AG08396 (cell line): Measurements from ENCODE around the gene FGD4.
"Not testable (repeated sequence)": the region's sequence is repeated elsewhere in the genome, so short reads cannot be mapped to it uniquely, and the experiment has no call there.

Source experiments
- DNase-seq: peaks from one replicate; pipeline ENCODE4 v3.0.0; 2012; ENCODE audit warnings: low spot score, mixed read lengths

FGD4 gene

DNA sequence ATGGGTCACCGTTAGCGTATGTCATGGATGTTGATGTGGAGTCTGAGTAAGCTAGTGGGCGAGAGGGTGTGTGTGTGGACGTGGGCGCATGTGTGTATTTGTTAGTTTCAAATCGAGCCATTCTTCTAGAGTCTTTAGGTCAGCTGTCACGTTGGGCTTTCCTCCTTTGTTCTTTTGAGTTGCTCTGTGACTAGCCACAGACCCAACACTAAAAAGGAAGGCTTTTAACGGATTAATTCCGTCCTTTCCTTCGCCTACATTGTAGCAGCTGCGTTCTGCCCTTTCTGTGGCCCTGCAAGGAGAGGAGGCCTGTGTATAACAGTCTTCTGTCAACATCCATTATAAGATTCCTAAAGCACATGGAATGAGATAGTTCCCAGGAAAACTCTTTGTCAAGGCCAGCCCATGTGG lies 162.6 kb downstream of the FGD4 start:
- DNase-seq, result no peak

DNA sequence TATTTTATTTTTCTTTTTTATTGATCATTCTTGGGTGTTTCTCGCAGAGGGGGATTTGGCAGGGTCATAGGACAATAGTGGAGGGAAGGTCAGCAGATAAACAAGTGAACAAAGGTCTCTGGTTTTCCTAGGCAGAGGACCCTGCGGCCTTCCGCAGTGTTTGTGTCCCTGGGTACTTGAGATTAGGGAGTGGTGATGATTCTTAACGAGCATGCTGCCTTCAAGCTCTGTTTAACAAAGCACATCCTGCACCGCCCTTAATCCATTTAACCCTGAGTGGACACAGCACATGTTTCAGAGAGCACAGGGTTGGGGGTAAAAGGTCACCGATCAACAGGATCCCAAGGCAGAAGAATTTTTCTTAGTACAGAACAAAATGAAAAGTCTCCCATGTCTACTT lies 163.1 kb downstream of the FGD4 start:
- DNase-seq, result not testable (repeated sequence)

DNA sequence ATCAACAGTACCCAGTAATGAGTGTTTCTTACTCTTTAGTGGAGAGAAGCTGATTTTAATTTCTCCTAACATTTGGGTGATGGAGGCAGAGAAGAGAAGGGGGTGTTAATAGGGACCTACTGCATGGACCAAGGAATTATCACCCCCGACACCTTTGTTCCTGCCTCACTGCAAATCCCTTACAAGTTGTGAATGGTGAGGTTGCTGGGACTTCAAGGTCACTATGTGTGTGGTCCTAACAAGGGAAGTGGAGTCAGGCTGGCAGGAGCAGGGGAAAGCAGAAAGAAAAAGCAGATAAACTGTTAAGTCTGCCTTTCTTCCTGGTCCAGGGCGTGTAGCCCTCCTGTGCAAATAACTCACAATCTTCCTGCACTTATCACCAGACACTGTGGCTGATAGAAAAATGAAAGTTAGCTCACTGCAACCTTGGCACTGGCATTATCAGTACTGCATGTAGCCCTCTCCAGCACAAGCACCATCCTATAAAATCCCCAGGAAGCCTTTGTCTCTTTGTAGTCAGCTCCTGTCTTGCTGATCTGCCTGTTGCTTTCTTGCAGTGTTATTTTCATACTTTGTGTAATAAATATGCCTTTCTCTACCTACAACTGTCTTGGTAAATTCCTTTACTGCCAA lies 167.4 kb downstream of the FGD4 start:
- DNase-seq, result no peak

DNA sequence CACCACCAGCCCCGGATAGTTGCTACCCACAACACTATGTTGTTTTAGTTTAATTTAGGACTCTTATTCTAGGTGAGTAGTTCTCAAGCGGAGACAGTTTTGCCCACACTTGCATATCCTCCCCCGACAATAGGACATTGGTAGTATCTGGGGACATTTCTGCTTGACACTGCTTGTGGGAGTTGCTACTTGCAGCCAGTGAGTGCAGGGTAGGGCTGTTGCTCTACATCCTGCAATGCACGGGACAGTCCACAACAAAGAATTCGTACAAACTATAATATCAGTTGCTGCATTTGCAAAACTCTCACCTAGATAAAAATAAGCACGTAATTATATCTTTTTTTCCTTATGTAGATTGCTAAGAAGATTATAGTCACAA lies 167.9 kb downstream of the FGD4 start:
- no peak for DNase-seq

DNA sequence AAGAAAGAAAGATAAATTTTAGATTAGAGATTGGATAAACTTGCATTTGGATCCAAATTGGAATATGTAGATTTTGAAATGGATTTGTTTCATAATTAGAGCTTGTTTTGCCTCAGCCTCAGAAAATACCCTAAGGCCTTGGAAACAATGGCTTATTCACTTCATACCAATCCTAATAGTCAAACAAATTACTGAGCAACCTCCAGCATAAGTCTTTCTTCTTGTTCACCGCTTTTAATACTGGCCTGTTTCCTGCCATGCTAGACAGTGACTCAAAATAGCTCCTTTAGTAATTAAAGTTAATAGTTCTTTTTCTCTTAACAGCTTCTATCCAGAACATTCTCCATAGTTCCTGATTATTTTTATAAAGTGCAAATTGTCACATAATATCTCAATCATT lies 168.9 kb downstream of the FGD4 start:
- DNase-seq, result peak; percentile 65

DNA sequence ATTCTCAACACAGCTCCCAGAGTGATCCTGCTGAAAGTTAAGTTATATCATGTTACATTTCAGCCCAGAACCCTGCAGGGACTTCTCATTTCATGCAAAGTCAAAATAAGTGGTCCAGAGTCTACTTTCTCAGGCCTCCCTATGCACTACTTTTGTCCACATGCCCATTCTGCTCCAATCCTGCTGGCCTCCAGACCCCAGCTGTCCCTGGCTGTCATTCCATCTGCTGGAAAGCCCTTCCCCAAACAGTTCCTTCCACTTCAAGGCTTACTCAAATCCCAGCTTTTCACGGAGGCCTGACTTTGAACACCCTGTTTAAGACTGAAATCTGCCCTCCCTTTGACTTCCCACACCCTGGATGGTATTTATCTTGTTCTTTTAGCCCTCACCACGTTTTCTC lies 169.9 kb downstream of the FGD4 start:
- DNase-seq, result no peak

DNA sequence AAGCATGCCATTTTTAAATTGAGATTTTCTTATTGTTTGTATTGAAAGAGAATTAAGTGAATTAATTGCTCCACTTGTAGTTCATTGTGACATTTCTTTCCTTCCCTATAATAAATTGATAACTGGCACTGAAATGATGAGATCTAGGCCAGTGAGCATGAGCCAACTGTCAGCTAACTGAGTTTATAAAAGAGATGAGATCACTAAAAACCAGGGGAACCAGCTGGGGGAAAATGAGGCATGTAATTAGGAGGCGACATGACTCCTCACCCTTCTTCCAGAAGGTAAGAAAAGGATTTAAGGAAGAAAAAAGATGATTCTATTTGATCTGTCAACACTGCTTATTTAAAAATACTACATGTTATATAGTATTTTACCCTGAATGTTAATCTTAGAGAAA lies 175.2 kb downstream of the FGD4 start:
- DNase-seq, result no peak

DNA sequence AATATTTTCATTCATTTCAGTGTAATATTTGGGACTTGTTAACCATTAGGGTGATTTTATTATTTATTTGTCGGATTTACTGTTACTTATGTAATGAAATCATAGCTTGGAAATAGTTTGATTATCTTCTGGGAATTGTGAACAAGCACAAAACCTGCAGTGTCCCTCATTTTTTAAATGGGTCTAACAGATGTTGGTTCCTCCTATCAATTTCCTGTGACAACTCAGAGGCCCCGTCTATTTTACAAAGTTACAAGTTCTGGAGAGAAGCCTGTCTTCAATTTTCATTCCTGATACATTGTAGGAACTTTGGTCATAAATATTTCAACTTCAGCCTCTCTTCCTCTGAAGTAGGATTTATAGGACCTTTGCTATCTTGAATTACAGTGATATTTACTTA lies 178.0 kb downstream of the FGD4 start:
- DNase-seq, result no peak

DNA sequence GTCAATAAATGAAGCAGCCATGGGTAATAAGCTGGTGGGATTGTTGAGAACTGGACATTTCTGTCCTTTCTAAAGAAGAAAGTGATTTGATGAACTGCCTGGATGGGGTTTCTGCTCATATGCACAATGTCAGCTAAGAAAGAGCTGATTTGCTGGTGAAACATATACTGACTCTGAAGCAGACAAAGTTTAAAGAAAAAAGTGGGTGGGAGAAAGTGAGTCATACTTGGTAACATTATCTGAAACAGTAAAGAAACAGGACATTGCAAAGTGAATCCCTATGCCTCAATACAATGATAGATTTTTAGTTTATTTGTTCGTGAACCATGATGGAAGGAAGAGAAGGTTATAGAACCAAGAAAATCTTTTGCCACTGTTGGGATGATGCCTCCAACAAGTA lies 184.2 kb downstream of the FGD4 start:
- peak; percentile 21 for DNase-seq

DNA sequence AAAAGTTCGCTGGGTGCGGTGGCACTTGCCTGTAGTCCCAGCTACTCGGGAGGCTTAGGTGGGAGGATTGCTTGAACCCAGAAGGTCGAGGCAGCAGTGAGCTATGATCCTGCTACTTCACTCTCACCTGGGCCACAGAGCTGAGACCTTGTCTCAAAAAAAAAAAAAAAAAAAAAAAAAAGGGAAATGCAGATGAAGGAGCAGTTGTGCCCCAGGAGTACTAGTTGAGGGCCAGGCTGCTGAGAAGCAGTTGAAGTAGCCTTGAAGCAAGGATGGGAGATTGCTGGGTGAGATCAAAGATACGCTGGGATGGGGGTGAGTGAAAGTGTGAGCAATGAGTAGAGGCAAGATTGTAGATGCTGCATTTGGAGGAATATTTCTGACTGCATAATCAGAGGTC lies 186.3 kb downstream of the FGD4 start:
- DNase-seq, result no peak

DNA sequence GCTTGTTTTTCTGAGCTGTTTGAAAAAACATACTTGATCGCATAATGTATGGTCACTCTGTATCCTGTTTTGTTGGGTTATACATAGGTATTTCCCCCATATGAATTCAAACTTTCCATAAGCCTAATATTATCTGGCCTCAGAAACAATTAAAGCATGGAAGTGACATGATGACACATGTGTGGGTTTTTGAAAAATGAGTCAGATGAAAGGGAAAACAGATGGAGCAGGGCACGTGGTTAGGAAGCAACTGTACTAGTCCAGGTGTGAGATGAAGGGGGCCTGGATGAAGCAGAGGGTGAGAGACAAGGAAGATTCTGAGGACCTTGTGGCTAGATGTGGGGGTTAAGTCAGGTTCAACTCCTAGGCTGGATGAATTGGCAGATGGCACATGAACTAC lies 187.0 kb downstream of the FGD4 start:
- DNase-seq, result peak; percentile 22

DNA sequence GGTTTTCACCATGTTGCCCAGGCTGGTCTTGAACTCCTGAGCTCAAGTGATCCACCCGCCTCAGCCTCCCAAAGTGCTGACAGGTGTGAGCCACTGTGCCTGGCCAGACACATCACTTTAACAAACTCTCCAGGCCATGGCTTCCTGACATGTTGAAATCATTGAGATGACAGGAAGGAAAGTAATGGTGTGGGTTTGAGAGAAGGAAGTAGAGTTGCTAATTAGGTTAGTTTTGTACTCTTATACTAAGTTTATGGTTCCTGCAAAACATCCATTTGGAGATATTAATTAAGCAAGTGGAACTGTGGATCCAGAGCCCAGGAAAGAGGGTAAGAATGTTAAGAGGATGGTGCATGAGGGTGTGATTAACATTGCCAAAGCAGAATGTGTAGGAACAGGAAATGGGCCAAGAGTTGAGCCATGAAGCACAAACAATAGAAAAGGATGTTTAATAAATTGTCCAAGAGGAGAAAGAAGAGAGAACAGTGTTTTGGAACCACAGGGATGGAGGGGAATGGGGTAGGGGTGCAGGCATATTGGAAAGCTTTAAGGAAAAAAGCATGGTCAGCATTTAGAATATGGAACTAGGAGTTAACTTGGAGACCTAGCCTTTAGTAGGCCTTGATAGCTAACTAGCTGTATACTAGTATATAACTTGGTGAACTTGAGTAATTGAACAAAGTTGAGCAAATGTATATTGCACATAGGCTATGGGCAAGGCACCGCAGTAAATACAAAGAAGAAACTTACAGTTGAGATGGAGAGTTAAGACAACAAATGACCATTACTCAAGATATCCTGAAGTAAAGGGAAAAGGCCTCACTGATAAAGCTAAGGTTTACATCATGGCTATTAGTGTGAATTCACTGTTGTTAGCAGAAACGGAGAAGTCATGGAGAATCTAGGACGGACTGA lies 188.5 kb downstream of the FGD4 start:
- DNase-seq, result no peak

DNA sequence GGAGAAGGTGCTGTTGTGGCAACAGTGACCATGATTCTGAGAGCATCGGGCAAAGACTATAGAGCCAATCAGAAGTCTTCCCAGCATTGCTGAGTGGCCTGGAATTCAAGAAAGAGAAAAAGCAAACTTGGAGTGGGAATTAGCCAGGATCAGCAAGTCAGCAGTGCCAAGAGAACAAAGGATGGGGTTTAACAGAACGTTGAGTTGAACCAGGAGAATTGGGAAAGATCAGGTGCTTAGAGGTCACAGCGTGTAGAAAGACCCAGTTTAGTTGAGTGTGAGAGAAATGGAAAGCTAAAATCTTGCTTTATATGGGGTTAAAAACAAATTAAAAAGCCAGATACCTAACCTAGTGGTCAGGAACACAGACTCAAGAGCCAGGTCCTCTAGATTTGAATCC lies 189.2 kb downstream of the FGD4 start:
- DNase-seq, result no peak

DNA sequence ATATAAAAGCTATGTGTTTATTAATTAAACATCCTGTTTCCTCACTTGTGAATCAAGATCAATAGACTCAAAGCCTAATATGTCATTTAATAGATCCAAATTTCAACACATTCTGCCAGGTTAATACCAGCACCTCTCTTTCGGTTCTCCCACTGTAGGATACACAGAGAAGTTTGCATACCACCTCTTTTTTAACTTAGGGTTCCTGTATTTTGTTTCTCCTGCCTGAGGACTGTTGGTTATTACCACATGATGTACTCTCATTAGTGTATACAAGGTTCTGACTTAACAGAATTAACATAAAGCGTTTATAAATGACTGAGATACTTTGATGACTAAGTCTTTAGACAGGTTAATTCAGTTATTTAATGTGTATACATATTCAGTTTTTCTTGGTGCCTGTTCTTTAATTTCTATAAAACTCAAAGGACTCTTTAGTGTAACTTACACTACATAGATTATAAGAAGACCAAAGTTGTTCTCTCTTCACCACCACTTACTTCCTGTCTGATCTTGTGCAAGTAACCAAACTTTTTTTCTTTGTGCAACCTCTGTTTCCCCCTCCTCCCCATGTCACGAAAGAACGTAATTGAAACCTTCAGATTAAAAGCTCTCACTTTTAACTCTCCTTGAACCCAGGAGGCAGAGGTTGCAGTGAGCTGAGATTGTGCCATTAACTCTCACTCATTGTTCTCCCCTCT lies 190.0 kb downstream of the FGD4 start:
- DNase-seq, result no peak

DNA sequence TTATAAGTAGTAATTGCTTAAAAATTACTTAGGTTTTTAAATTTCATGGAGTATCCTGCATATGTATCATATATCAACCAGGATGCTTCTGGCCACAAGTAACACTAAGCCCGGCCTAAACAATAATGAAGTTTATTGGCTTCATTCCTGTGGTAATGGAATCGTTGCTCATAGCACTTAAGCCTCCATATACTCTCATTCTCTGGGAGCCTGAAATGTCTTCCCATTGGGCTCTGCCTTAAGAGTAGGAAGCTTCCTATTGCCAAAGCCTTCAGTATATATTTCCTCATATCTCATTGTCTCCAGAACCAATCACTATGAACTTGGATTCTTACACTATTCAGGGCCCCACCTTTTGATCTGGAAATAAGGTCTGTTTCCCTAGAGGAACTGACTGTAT lies 195.9 kb downstream of the FGD4 start:
- peak; percentile 18 for DNase-seq

DNA sequence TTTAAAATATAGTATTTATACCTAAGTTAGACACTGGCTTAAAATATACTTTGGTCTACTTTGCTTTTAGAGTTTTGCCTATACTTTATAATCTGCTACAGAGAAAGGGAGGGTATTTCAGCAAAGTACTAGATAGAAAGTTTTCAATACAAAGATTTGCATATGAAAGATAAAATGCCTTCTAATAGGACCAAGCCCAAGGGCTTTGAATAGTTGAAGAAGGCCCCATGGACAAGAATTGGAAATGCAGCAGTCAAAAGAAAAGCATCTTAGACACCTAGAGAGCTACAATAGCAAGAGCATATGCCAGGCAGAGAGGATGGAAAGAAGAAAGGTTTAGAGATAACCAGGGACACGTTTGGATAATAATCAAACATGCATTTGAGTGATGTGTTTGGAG lies 196.7 kb downstream of the FGD4 start:
- DNase-seq, result no peak

DNA sequence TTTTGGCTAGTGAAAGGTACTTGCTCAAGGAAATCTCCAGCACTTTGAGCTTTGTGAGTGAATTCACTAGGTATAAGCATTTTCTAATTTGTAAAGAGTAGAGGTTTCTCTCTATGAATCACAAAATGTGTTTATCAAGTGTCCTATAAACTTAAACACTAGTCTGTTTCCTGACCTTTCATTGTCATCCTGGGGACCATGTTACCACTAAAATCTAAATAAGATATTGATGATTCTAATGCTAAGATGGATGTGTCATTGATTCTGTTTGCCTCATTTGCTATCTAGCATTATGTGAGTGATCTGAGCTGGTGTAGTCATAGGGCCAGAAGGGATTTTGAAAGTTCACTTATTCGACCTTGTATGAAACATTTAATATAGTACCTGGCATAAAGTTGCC lies 199.3 kb downstream of the FGD4 start:
- no peak for DNase-seq

DNA sequence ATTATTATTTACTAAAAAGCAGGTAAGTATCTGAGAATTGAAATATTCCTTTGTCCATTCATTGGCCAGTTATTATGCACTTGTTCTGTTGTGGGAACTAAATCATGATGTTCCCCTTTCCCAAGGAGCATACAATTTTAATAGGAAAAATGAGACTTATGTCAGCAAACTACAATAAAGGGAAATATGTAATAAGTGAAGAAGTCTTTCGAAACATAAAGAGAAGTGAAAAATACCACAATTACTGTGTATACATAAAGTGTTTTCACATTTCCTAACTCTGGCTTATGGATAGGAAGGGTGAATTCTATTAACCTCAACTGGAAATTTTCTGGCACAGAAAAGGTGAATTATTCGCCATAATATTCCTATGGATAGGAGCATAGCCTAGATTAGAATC lies 201.3 kb downstream of the FGD4 start:
- no peak for DNase-seq

DNA sequence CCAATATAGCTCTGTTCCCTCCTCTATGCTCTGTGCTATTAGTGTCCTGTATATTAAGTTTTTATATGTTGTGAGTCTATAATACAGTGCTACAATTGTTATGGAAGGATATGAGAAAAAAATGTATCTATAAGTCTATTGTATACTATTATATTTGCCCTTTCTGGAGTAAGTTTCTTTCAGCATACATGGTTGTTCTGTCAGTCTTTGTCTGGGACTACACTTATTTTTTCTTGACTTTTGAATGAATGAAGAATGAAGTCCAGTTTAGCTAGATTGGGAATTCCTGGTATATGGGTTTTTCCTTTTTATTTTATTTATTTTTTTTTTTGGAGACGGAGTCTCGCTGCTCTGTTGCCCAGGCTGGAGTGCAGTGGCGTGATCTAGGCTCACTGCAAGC lies 203.7 kb downstream of the FGD4 start:
- DNase-seq, result no peak

DNA sequence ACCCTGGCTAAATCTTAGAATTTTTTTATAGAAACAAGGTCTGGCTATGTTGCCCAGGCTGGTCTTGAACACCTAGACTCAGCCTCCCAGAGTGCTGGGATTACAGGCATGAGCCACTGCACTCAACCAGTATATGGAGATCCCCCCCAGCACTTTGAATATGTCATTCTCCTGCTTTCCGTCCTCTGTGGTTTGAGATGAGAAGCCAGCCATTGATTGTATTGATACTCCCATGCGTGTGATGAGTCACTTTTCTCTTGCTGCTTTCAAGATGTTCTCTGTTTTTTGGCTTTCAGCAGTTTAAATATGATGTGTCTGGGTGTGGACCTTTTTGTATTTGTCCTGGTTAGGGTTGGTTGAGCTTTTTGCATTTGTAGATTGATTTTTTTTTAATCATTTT lies 204.5 kb downstream of the FGD4 start:
- DNase-seq, result no peak

DNA sequence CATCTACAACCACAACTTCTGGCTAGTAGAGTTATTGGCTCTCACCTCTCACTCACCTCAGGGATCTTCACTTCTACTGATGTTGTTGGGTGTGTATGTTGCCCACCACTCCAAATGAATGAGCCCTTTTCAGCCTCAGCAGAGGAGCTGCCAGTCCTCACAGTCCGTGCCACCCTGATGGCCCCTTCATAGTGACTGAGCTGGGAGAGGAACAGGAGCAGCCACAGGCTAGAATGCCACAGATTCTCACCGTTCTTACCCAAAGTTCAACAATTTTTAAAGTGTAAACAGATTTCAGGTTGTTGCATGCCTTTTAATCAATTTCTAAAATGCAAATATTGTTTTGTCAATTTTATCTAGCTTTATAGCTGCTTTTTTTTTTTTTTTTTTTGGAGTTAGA lies 205.2 kb downstream of the FGD4 start:
- no peak for DNase-seq

DNA sequence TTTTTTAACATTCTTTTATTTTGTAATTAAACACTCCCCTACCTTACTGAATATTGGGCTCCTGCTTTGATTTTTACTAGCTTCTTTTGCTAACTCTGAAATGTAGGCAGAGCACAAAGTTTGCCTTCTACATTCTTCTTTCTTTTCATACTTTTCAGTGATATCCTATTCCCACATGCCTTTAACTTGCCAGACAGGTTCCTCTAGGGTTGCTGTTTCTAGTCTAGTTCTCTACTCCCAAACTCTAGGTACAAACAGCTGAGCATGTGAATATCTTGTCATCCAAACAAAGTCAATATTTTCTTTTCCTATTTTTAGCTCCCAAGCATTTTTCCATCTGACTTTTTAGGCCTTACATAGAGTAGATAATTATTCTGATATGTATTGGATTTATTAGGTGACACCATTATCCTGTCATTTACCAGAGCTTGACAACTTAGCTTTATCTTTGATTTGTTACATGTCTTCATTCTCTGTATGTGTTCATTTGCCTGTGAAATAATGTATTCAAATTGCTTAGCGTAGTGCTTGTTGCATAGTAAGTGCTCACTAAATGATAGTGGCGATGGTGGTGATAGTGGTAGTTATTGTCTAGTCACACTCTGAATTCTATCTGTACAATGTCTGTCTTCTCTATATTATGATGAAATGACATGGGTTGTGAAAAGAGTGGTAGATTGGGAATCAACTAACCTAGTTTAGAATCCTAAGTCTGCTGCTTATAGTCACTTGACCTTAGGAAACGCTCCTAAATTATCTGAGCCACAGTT lies 206.2 kb downstream of the FGD4 start:
- DNase-seq, result no peak
